ENCODE results near the gene A1BG.
A peak's percentile ranks its signal among the peaks of the same experiment; 100 is the strongest.

A1BG gene

GRCh38 chr19:58352760-58353671 is at the start of gene A1BG:
TSS of gene A1BG (minus strand) at chr19:58353492. CDS start at chr19:58353437, 55 bp downstream.
- DNase-seq: no peak

- no peak for DNase-seq
These were observed 48.6 kb upstream of the A1BG start for GRCh38 chr19:58401840-58402421.

- peak; percentile 99 for DNase-seq
These were observed 47.9 kb upstream of the A1BG start for GRCh38 chr19:58400916-58401839.

- DNase-seq: no peak
These were observed 47.1 kb upstream of the A1BG start for GRCh38 chr19:58400316-58400915.

GRCh38 chr19:58399903-58400302 is 46.6 kb upstream of the A1BG start:
- DNase-seq: no peak

GRCh38 chr19:58398545-58398944 is 45.3 kb upstream of the A1BG start:
- DNase-seq: no peak

- DNase-seq: no peak
These were observed 44.8 kb upstream of the A1BG start for GRCh38 chr19:58398087-58398486.

- DNase-seq: no peak
These were observed 44.3 kb upstream of the A1BG start for GRCh38 chr19:58397533-58398037.

- DNase-seq: no peak
These were observed 43.6 kb upstream of the A1BG start for GRCh38 chr19:58396691-58397532.

- DNase-seq: no peak
These were observed 42.8 kb upstream of the A1BG start for GRCh38 chr19:58395979-58396627.

- no peak for DNase-seq
These were observed 42.1 kb upstream of the A1BG start, which contains the start of gene RNF225 for GRCh38 chr19:58395220-58395978. TSS of gene RNF225 (plus strand) at chr19:58395656. CDS start at chr19:58396090, 434 bp downstream.

GRCh38 chr19:58394821-58395219 is 41.5 kb upstream of the A1BG start:
- no peak for DNase-seq

GRCh38 chr19:58393725-58394033 is 40.4 kb upstream of the A1BG start:
- no peak for DNase-seq

GRCh38 chr19:58392945-58393724 is 39.8 kb upstream of the A1BG start:
- DNase-seq: no peak

- DNase-seq: no peak
These were observed 34.9 kb upstream of the A1BG start for GRCh38 chr19:58388175-58388526.

- no peak for DNase-seq
These were observed 34.3 kb upstream of the A1BG start for GRCh38 chr19:58387338-58388174.

- peak; percentile 95 for DNase-seq
These were observed 33.5 kb upstream of the A1BG start, which contains the start of gene RPS5 for GRCh38 chr19:58386576-58387337. TSS of gene RPS5 (plus strand) at chr19:58387269. CDS start at chr19:58388138, 869 bp downstream.
